Measurements from ENCODE around the gene NOB1.
"Not testable (repeated sequence)": the region's sequence is repeated elsewhere in the genome, so short reads cannot be mapped to it uniquely, and the experiment has no call there.

Gene NOB1

GRCh38 chr16:69745959-69746358 lies 8.8 kb downstream of the NOB1 start:
- intact Hi-C loops (cut with micrococcal nuclease) = no loop called here
- Mint-ChIP-seq H3K4me3 (no peak overlapping the region), H3K27me3 (no peaks in the 10 kb centered on the region), H3K36me3 (ENCODE audit: low read depth) (peaks cover 100% of the 10 kb centered on the region), H3K4me1 (ENCODE audit: low read depth) (no peaks in the 10 kb centered on the region), H3K9me3 (no peaks in the 10 kb centered on the region), H3K27ac (peak overlapping the region; percentile 10)

GRCh38 chr16:69745232-69745612 lies 9.5 kb downstream of the NOB1 start:
- Mint-ChIP-seq H3K4me3 (no peak overlapping the region), H3K9me3 (no peaks in the 10 kb centered on the region), H3K27ac (no peak overlapping the region), H3K36me3 (ENCODE audit: low read depth) (peaks cover 100% of the 10 kb centered on the region), H3K4me1 (ENCODE audit: low read depth) (no peaks in the 10 kb centered on the region), H3K27me3 (no peaks in the 10 kb centered on the region)
- intact Hi-C loops (cut with micrococcal nuclease) = no loop called here

GRCh38 chr16:69744363-69745231 lies 10.1 kb downstream of the NOB1 start:
- H3K27ac Mint-ChIP-seq = no peak overlapping the region

DNA sequence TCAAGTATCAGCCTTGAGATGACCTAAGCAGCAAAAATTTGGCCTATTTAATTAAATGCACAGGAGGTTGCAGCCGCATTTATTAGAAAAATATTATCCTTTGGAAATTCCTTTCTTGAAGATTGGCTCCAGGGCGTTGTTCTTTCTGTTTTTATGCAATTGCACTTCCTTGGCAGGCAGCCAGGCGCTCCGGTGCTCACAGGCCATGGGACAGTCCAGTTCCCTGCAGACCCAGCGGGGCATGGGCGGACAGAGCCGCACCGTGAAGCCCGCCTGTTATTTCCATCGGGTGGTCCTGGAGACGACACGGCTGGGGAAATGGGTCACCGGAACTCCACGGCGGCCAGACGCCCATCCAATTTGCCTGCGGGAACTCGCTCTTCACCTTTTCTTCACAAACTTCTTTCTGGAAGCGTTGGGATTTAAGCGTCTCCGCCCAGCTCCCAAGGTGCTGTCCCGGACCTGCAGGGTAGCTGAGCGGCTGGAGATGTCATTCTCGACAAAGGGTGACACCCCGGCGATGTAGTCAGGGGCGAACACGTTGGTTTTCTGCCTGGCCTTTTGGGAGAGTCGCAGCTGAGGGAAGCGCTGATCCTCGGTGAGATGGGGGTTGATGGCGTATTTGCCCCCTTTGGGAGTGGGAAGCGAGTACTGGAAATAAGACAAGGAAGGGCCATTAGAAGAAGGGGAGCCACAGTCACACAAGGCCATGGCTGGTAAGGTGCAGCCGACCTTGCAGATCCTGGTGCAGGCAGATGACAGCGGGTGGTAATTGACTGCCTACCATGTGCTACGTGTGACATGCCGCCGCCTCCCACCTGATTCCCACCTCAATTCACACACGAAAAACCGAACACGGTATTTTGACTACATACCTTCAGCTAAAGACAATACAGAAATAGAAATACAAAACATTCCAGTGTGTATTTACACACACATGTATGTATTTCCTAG lies 12.5 kb downstream of the NOB1 start:
- H3K9me3 Mint-ChIP-seq = no peaks in the 10 kb centered on the region
- no peaks in the 10 kb centered on the region for H3K27me3 Mint-ChIP-seq
- no peaks in the 10 kb centered on the region for H3K4me1 Mint-ChIP-seq (ENCODE audit: low read depth)
- H3K36me3 Mint-ChIP-seq (ENCODE audit: low read depth) = peaks cover 77% of the 10 kb centered on the region
- intact Hi-C loops (cut with micrococcal nuclease) = no loop called here
- no peak overlapping the region for H3K4me3 Mint-ChIP-seq
- no peak overlapping the region for H3K27ac Mint-ChIP-seq

More at GRCh38 chr16:69744363-69745231, 10.1 kb downstream of the NOB1 start:
- Mint-ChIP-seq H3K27me3 (no peaks in the 10 kb centered on the region), H3K4me1 (ENCODE audit: low read depth) (no peaks in the 10 kb centered on the region), H3K9me3 (no peaks in the 10 kb centered on the region), H3K36me3 (ENCODE audit: low read depth) (peaks cover 100% of the 10 kb centered on the region), H3K4me3 (no peak overlapping the region)
- intact Hi-C loops (cut with micrococcal nuclease) = no loop called here

DNA sequence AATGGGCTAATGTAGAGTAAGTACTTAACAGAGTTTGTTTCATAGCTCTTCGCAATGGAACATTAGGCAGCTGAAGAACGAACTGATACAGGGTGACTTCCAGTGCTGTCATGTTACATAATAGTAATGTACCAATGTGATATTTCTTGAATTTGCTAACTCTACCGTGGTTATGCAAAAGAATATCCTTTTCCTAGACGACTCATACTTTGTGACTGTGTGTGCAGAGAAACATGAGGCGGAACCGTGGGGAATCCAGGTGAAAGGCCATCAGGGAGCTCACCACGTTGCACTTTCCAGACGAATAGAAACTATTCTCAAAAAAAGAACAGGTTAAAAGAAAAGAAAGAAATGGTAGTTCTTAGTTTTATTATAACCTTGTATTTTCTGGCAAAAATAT lies 13.2 kb downstream of the NOB1 start:
- Mint-ChIP-seq H3K27me3 (no peaks in the 10 kb centered on the region), H3K36me3 (ENCODE audit: low read depth) (peaks cover 70% of the 10 kb centered on the region), H3K27ac (no peak overlapping the region), H3K4me1 (ENCODE audit: low read depth) (no peaks in the 10 kb centered on the region), H3K9me3 (no peaks in the 10 kb centered on the region), H3K4me3 (no peak overlapping the region)
- intact Hi-C loops (cut with micrococcal nuclease) = no loop called here

- H3K4me3 Mint-ChIP-seq = no peak overlapping the region
- H3K4me1 Mint-ChIP-seq (ENCODE audit: low read depth) = peaks cover 9% of the 10 kb centered on the region
- H3K9me3 Mint-ChIP-seq = no peaks in the 10 kb centered on the region
- intact Hi-C loops (cut with micrococcal nuclease) = no loop called here
- no peak overlapping the region for H3K27ac Mint-ChIP-seq
- H3K36me3 Mint-ChIP-seq (ENCODE audit: low read depth) = no peaks in the 10 kb centered on the region
- H3K27me3 Mint-ChIP-seq = no peaks in the 10 kb centered on the region
These were observed 22.6 kb downstream of the NOB1 start for GRCh38 chr16:69732101-69732500.

DNA sequence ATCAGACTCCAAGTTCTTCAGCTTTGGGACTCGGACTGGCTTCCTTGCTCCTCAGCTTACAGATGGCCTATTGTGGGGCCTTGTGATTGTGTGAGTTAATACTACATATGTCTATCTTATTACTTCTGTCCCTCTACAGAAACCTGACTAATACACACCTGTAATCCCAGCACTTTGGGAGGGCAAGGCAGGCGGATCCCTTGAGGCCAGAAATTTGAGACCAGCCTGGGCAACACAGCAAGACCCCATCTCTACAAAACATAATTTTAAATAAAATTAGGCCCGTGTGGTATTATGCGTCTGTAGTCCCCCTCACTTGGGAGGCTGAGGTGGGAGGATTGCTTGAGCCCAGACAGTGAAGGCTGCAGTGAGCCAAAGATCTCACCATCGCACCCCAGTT lies 23.4 kb downstream of the NOB1 start:
- H3K9me3 Mint-ChIP-seq; intact Hi-C loops (cut with micrococcal nuclease); H3K36me3 Mint-ChIP-seq (ENCODE audit: low read depth); H3K4me3 Mint-ChIP-seq; H3K27ac Mint-ChIP-seq; H3K27me3 Mint-ChIP-seq: not testable (repeated sequence)
- peaks cover 18% of the 10 kb centered on the region for H3K4me1 Mint-ChIP-seq (ENCODE audit: low read depth)

GRCh38 chr16:69729030-69729429 lies 25.7 kb downstream of the NOB1 start:
- H3K27me3 Mint-ChIP-seq; H3K4me3 Mint-ChIP-seq; intact Hi-C loops (cut with micrococcal nuclease); H3K9me3 Mint-ChIP-seq; H3K27ac Mint-ChIP-seq: not testable (repeated sequence)
- H3K36me3 Mint-ChIP-seq (ENCODE audit: low read depth) = peaks cover 11% of the 10 kb centered on the region
- H3K4me1 Mint-ChIP-seq (ENCODE audit: low read depth) = peaks cover 34% of the 10 kb centered on the region

DNA sequence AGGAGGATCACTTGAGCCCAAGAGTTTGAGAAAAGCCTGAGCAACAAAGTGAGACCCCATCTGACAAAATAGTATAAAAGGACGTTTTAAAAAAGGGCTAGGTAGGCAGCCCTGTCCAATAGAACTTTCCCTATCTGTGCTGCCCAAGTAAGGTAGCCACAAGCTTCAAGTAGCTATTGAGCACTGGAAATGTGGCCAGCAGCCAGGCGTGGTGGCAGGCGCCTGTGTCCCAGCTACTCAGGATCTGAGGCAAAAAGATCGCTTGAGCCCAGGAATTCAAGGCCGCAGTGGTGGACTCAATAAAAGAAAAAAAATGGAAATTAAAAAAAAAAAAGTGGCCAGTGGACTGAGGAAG lies 26.8 kb downstream of the NOB1 start:
- peaks cover 34% of the 10 kb centered on the region for H3K4me1 Mint-ChIP-seq (ENCODE audit: low read depth)
- peak overlapping the region; percentile 95 for H3K27ac Mint-ChIP-seq
- peaks cover 11% of the 10 kb centered on the region for H3K36me3 Mint-ChIP-seq (ENCODE audit: low read depth)
- intact Hi-C loops (cut with micrococcal nuclease) = no loop called here
- H3K9me3 Mint-ChIP-seq = no peaks in the 10 kb centered on the region
- peak overlapping the region; percentile 46 for H3K4me3 Mint-ChIP-seq
- no peaks in the 10 kb centered on the region for H3K27me3 Mint-ChIP-seq

DNA sequence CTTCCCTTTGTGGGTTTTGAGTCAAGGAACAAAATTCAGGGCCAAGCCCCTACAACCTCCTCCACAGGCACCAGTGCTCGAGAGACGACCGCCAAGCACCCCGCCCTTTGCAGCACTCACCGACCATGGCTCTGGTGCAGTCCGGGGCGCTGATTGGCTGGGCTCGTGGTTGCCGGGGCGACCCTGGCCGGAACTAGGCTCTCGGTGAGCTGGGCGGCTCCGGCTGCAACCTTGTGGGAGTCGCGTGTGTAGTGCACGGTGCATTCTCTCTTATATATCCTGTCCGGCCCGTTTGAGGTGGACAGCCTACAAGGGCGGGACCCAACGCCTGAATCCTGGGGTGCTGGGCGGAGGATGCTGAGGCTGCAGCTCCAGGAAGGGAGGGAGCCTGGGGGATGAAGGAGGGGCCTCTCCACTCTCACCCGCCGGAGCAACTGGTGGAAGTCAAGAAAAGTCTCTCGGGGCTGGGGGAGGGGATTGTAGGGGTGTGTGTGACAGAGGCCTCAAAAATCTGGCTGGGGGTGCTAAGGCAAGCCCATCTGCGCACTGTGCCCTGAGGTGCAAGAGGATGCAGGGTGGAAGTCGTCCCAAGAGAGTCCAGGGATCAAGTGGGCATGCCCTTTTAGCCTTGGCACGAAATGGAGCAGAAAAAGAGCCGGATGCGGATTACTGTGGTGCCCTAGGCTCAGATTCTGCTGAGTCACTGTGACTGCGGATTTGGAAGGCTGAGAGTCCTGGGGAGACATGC lies 28.2 kb downstream of the NOB1 start, which contains the start of gene NQO1:
Gene NQO1 (minus strand): TSS at position 248 of the 748 bp plus-strand sequence. CDS start 121 bp downstream, at position 127.
- Mint-ChIP-seq H3K27ac (peak within 1 kb of the TSS; percentile 95), H3K4me1 (ENCODE audit: low read depth) (peaks cover 34% of the 10 kb centered on the region), H3K36me3 (ENCODE audit: low read depth) (peaks cover 11% of the 10 kb centered on the region), H3K4me3 (peak within 1 kb of the TSS; percentile 90), H3K27me3 (no peaks in the 10 kb centered on the region), H3K9me3 (no peaks in the 10 kb centered on the region)
- intact Hi-C loops (cut with micrococcal nuclease) = loop anchor here (1.0 kb wide), 1 partner anchor 28 kb away; the partner anchor contains the start of gene NOB1

DNA sequence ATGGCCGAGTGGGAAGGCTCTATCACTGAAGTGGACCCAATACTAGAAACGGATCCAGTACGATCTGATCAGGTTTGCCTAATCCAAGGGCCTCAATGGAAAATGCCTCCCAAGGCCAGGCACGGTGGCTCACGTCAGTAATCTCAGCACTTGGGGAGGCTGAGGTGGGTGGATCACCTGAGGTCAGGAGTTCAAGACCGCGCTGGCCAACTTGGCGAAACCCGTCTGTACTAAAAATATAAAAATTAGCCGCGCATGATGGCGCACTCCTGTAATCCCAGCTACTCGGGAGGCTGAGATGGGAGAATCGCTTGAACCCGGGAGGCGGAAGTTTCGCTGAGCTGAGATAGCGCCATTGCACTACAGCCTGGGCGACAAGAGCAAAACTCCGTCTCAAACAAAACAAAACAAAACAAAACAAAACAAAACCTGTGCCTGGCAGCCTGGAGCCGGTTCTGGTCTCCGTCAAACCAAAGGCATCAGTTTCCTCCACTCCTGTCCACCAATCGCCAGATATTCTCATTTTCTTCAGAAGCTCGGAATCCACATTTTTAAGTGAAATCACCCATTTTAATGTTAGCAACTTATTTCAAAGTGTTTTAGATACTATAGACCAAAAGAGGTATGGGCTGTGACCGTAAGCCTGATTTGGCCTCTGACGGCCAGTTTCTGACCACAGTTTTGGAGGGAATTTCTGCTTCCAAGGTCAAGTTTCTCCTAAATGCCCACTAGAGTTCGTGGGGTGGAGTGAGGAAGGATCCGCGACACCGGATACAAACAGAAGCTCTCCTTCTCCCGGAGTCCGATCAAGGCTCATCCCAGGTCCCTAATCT lies 29.0 kb downstream of the NOB1 start:
- intact Hi-C loops (cut with micrococcal nuclease) = loop anchor here (1.0 kb wide), 1 partner anchor 29 kb away; the partner anchor contains the start of gene NOB1

DNA sequence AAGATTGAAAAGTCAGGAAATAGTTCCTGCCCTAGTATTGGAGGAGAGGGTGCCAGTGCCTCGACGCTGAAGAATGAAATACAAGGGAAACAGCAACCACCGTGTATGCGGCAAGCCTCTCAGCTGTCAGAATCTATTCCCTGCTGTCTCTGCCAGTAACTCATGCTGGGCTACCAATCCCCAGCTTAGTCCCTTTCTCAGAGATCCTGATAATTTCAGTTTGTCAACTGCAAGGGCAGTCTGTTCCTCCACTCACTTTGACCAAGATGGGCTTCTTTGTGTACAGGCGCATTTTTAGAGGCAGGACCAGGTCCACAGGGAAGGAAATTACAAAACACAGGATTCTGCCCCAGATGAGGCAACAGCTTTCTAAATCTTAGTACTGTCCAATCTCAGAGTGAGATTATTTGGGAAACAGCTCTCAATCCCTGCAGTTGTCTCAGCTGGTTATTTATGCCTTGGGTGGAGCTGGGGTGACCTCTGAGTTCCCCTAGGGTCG lies 29.7 kb downstream of the NOB1 start:
- H3K36me3 Mint-ChIP-seq (ENCODE audit: low read depth) = peaks cover 11% of the 10 kb centered on the region
- no peaks in the 10 kb centered on the region for H3K9me3 Mint-ChIP-seq
- H3K27me3 Mint-ChIP-seq = no peaks in the 10 kb centered on the region
- H3K4me3 Mint-ChIP-seq = no peak overlapping the region
- intact Hi-C loops (cut with micrococcal nuclease) = no loop called here
- H3K4me1 Mint-ChIP-seq (ENCODE audit: low read depth) = peaks cover 34% of the 10 kb centered on the region
- H3K27ac Mint-ChIP-seq = peak overlapping the region; percentile 20

More for the DNA sequence above, 29.0 kb downstream of the NOB1 start:
- Mint-ChIP-seq H3K4me3 (peak overlapping the region; percentile 90), H3K27ac (peak overlapping the region; percentile 95), H3K4me1 (ENCODE audit: low read depth) (peaks cover 34% of the 10 kb centered on the region), H3K36me3 (ENCODE audit: low read depth) (peaks cover 11% of the 10 kb centered on the region), H3K9me3 (no peaks in the 10 kb centered on the region), H3K27me3 (no peaks in the 10 kb centered on the region)
